B cell (primary cell): ENCODE measurements around the gene PRXL2A. TPM values are rescaled to one million over a fixed set of nuclear protein-coding genes. Genes with fewer than 3 reads are reported as not detected.

Experiments
- ATAC-seq: fragments of 200-7000 bp; cut with Tn5 transposase; one replicate; pipeline ENCODE4 v1.10.0; 2021; ENCODE audit warnings: low read depth, mild to moderate bottlenecking, moderate number of reproducible peaks, moderate library complexity
- CTCF ChIA-PET: fragments of 350-600 bp; sonication (Branson Sonifier 250); formaldehyde crosslinking; loops from one replicate; lab custom pipeline; 2021; ENCODE audit warnings: antibody characterized with exemption, inconsistent platforms; lab: Charles Lee
- POLR2A ChIA-PET: fragments of 350-600 bp; sonication (Branson Sonifier 250); formaldehyde crosslinking; loops from one replicate; lab custom pipeline; 2021; ENCODE audit warnings: antibody characterized with exemption; lab: Charles Lee
- DNase-seq: peaks from one replicate; pipeline ENCODE4 v3.0.0; 2013
- H2AFZ ChIP-seq: 2 replicates; pipeline ENCODE4 v1.6.1; 2012; ENCODE audit warnings: mild to moderate bottlenecking, low read depth, low read length; ENCODE audit not compliant: insufficient read depth, poor library complexity, severe bottlenecking
- H3K27ac ChIP-seq, 2 donors: 1 replicate in 1 of 2; 2 replicates in 1 of 2; pipeline ENCODE4 v1.5.1; 2012 to 2013; ENCODE audit warnings: low read length in 2 of 2, mild to moderate bottlenecking in 2 of 2, moderate library complexity in 1 of 2
- H3K27me3 ChIP-seq, 4 experiments: fragments of 200-600 bp in 1 of 4; sonication (generic) in 1 of 4; replicated peaks in 1 of 4; 1 replicate in 2 of 4; 2 replicates in 2 of 4; pipeline versions ENCODE4 v1.6.1 to v1.7.0; 2013 to 2016; ENCODE audit warnings: low read length in 3 of 4, mild to moderate bottlenecking in 2 of 4, mixed read lengths in 1 of 4, moderate library complexity in 1 of 4; ENCODE audit not compliant: insufficient read depth in 4 of 4, control insufficient read depth in 3 of 4; ENCODE audit errors: control extremely low read depth in 1 of 4
- H3K36me3 ChIP-seq, 2 experiments: replicated peaks in 1 of 2; 1 replicate in 1 of 2; 2 replicates in 1 of 2; pipeline versions ENCODE4 v1.6.1 to v1.7.1; 2013; ENCODE audit warnings: low read length in 1 of 2; ENCODE audit not compliant: insufficient read depth in 2 of 2, control insufficient read depth in 1 of 2; ENCODE audit errors: control extremely low read depth in 1 of 2, extremely low read depth in 1 of 2
- H3K4me1 ChIP-seq, 2 donors: fragments of 200-600 bp in 1 of 2; sonication (generic) in 1 of 2; 1 replicate in 1 of 2; 2 replicates in 1 of 2; pipeline versions ENCODE4 v1.5.1 to v1.6.1; 2013 to 2017; ENCODE audit warnings: low read length in 2 of 2; ENCODE audit not compliant: control insufficient read depth in 2 of 2, insufficient read depth in 2 of 2
- H3K4me2 ChIP-seq: replicated peaks from 2 replicates; pipeline ENCODE3; 2012; ENCODE audit warnings: mild to moderate bottlenecking, low read depth, low read length; ENCODE audit not compliant: poor library complexity, severe bottlenecking
- H3K4me3 ChIP-seq, 5 experiments: fragments of 200-600 bp in 1 of 5; sonication (generic) in 1 of 5; 1 replicate in 3 of 5; 2 replicates in 2 of 5; pipeline versions ENCODE4 v1.5.1 to v1.7.0; 2011 to 2016; ENCODE audit warnings: low read length in 4 of 5, mild to moderate bottlenecking in 4 of 5, low read depth in 2 of 5, control low read depth in 1 of 5, moderate library complexity in 1 of 5; ENCODE audit not compliant: insufficient read depth in 1 of 5; ENCODE audit errors: control extremely low read depth in 1 of 5, extremely low read depth in 1 of 5
- H3K79me2 ChIP-seq: fragments of 200-600 bp; sonication (generic); one replicate; pipeline ENCODE4 v1.6.0; 2016; ENCODE audit warnings: low read length; ENCODE audit not compliant: control insufficient read depth, insufficient read depth
- H3K9ac ChIP-seq: fragments of 200-600 bp; sonication (generic); 2 replicates; pipeline ENCODE4 v1.6.1; 2017; ENCODE audit warnings: mild to moderate bottlenecking, low read length, moderate library complexity
- H3K9me3 ChIP-seq, 3 donors: one replicate each; pipeline versions ENCODE4 v1.6.1 to v1.7.1; 2013; ENCODE audit warnings: low read length in 2 of 3; ENCODE audit not compliant: control insufficient read depth in 2 of 3, insufficient read depth in 1 of 3; ENCODE audit errors: control extremely low read depth in 1 of 3
- H4K20me1 ChIP-seq: 2 replicates; pipeline ENCODE4 v1.6.0; 2012; ENCODE audit warnings: mild to moderate bottlenecking, low read length; ENCODE audit not compliant: insufficient read depth, control insufficient read depth, poor library complexity, severe bottlenecking
- H3K27ac Mint-ChIP-seq: one replicate; pipeline ENCODE4 v1.8.0; 2021; ENCODE audit warnings: mixed read lengths
- H3K27me3 Mint-ChIP-seq: one replicate; pipeline ENCODE4 v1.8.0; 2021; ENCODE audit warnings: mixed read lengths
- H3K4me1 Mint-ChIP-seq: one replicate; pipeline ENCODE4 v1.8.0; 2021; ENCODE audit warnings: mixed read lengths
- H3K4me3 Mint-ChIP-seq: one replicate; pipeline ENCODE4 v1.8.0; 2021; ENCODE audit warnings: mixed read lengths
- H3K9me3 Mint-ChIP-seq: one replicate; pipeline ENCODE4 v1.8.0; 2022; ENCODE audit warnings: mixed read lengths; ENCODE audit not compliant: insufficient read depth
- CTCF ChIP-seq: fragments of 200-600 bp; IDR thresholded peaks from one replicate; pipeline ENCODE4 v1.8.0; 2022; ENCODE audit warnings: antibody characterized with exemption, mild to moderate bottlenecking
- EZH2 ChIP-seq: IDR thresholded peaks from 2 replicates; pipeline ENCODE4 v1.6.1; 2012; ENCODE audit warnings: borderline replicate concordance, low read depth, mild to moderate bottlenecking, moderate library complexity, low read length; ENCODE audit not compliant: insufficient read depth, poor library complexity, severe bottlenecking
- WGBS: methylation state at CpG from one replicate; pipeline ENCODE4 v1.1.5; 2013; ENCODE audit warnings: missing lambda C conversion rate; ENCODE audit not compliant: insufficient coverage; 5-methylcytosine and 5-hydroxymethylcytosine counted together
- intact Hi-C: fragments of 100-400 bp; cut with micrococcal nuclease; formaldehyde crosslinking; loops from one replicate; pipeline ENCODE4 v1.10.0; 2022
- polyA plus RNA-seq: library from polyadenylated mRNA; depleted of rRNA; stranded (reverse); fragments of >200 nt; gene quantifications from 2 replicates; pipeline ENCODE4 v1.2.3, GENCODE V29; 2012
- total RNA-seq, 2 donors: library from RNA; stranded (reverse); fragments of 120-200 nt in 1 of 2; gene quantifications; 1 replicate in 1 of 2; 2 replicates in 1 of 2; pipeline versions ENCODE4 v1.2.3 to v1.2.4, GENCODE V29; 2013 to 2022

Gene PRXL2A
- total and polyA plus RNA-seq, 2 donors (not counting 1 experiment from before 2014, with no cell fraction given) = 2.8 to 9.4 TPM

DNA sequence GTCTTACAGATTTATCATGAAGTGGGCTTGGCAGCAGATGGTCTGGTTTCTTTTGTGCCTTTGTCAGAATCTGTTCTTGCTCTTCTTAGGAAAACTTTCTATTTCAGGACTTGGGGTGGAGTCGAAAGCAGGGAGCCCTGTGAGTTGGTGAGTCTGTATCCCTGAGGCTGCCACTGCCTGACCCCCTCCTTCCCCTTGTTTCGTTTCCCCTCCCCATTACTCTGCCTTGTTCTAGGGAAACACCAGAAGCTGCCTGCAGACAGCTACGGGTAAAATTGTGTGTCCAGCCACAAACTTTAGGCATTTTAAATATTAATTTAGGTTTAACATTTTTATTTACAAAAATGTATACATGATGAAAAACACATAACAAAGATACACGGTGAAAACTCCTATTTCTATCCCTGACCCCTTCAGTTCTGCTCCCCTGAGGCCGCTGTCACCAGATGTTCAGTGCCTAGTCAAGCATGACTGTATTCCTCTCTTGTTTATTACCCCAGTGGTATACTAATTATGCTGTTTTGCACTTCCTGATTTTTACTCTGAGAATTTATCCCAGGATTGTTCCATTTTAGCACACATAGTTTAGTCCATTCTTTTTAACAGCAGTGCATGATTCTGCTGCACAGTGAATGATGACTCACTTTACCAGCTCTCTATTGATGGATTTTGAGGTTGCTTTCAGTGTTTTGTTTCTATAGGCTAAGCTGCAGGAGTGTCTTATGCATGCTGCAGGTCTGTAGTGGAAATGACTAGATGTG is 54.8 kb downstream of the PRXL2A start:
- H3K4me1 Mint-ChIP-seq = peaks cover 100% of the 10 kb centered on the region
- no peaks in the 10 kb centered on the region for H3K27me3 Mint-ChIP-seq
- POLR2A ChIA-PET = interaction anchor here (1.0 to 2.4 kb wide), 2 partner anchors 9 to 10 kb away, joined by 3 to 7 read pairs; partner anchors contain the start of gene TSPAN14
- intact Hi-C loops = loop anchor here (1.0 kb wide), 2 partner anchors 9 kb away; partner anchors contain the start of gene TSPAN14
- peak overlapping the region; percentile 86 for H3K4me3 Mint-ChIP-seq
- Histone ChIP-seq H3K4me2 (peak overlapping the region; percentile 54), H3K4me3 (peak overlapping the region in 1 of 5 experiments; percentile 4), H4K20me1 (peaks cover 56% of the 10 kb centered on the region), H3K27ac (peak overlapping the region; percentile 10 to 46), H3K4me1 (peaks cover 97 to 98% of the 10 kb centered on the region in 2 donors), H3K36me3 (no peaks in the 10 kb centered on the region), H3K27me3 (no peaks in the 10 kb centered on the region), H2AFZ (no peak overlapping the region), H3K9me3 (no peaks in the 10 kb centered on the region), H3K9ac (peak overlapping the region; percentile 7), H3K79me2 (peaks cover 98% of the 10 kb centered on the region)
- peak overlapping the region; percentile 84 for H3K27ac Mint-ChIP-seq
- DNase-seq (peak; percentile 67), ATAC-seq (peak; percentile 55)
- WGBS = 0% methylated on average over 2 of the region's 5 CpGs
- CTCF ChIA-PET = interaction anchor here (1.1 to 5.1 kb wide), 6 partner anchors 8 to 80 kb away, joined by 3 to 41 read pairs (median 6); no protein-coding TSS in a partner anchor
- no peaks in the 10 kb centered on the region for H3K9me3 Mint-ChIP-seq
- TF ChIP-seq CTCF = no peak
- no peak for TF ChIP-seq EZH2
